ENCODE results near the gene BAZ1B. TPM values are rescaled to one million over a fixed set of nuclear protein-coding genes. Genes with fewer than 3 reads are reported as not detected.

BAZ1B gene
- total and polyA plus RNA-seq, 4 donors, result 8.6 to 31.3 (median 21.5) TPM

Small RNA genes within 50 kb of the gene (small RNA-seq; reads per million reads assigned to genes)
- gene RF00019 (not detected), gene RNU6-1198P (not detected)

Other genes starting within 250 kb of the BAZ1B start
- gene NSUN5, start 213.5 kb downstream of the BAZ1B start, total RNA-seq, result 10 to 100 TPM in 1 of 2 donors, 1 to 10 TPM in 1; 9.0 to 12.4 TPM
- gene NSUN5, start 213.5 kb downstream of the BAZ1B start, polyA plus RNA-seq, result 10 to 100 TPM in 1 of 2 donors, 1 to 10 TPM in 1; 7.2 to 11.7 TPM
- under 1 TPM; 0.14 to 0.17 TPM for gene TRIM50, start 194.2 kb downstream of the BAZ1B start, total RNA-seq
- gene TRIM50, start 194.2 kb downstream of the BAZ1B start, polyA plus RNA-seq, result 1 to 10 TPM in 1 of 2 donors, under 1 TPM in 1; 0.14 to 1.4 TPM
- gene FKBP6, start 194.1 kb downstream of the BAZ1B start, total RNA-seq, result not detected
- not detected for gene FKBP6, start 194.1 kb downstream of the BAZ1B start, polyA plus RNA-seq
- gene FZD9, start 88.5 kb downstream of the BAZ1B start, total RNA-seq, result under 1 TPM; 0.33 to 0.56 TPM
- under 1 TPM; 0.11 to 0.18 TPM for gene FZD9, start 88.5 kb downstream of the BAZ1B start, polyA plus RNA-seq
- 10 to 100 TPM; 13.2 to 15.5 TPM for gene BCL7B, start 35.4 kb upstream of the BAZ1B start, total RNA-seq
- 10 to 100 TPM; 27.0 to 27.5 TPM for gene BCL7B, start 35.4 kb upstream of the BAZ1B start, polyA plus RNA-seq
- gene TBL2, start 56.3 kb upstream of the BAZ1B start, total RNA-seq, result 10 to 100 TPM; 16.5 to 36.6 TPM
- 10 to 100 TPM; 10.9 to 21.5 TPM for gene TBL2, start 56.3 kb upstream of the BAZ1B start, polyA plus RNA-seq
- 100 to 1,000 TPM in 1 of 2 donors, 10 to 100 TPM in 1; 50.3 to 384 TPM for gene MLXIPL, start 102.2 kb upstream of the BAZ1B start, total RNA-seq
- 100 to 1,000 TPM; 148 to 316 TPM for gene MLXIPL, start 102.2 kb upstream of the BAZ1B start, polyA plus RNA-seq
- 1 to 10 TPM in 1 of 2 donors, under 1 TPM in 1; 0.98 to 3.3 TPM for gene VPS37D, start 145.5 kb upstream of the BAZ1B start, total RNA-seq
- 1 to 10 TPM in 1 of 2 donors, under 1 TPM in 1; 0.38 to 1.6 TPM for gene VPS37D, start 145.5 kb upstream of the BAZ1B start, polyA plus RNA-seq
- 1 to 10 TPM; 2.1 to 2.3 TPM for gene DNAJC30, start 161.2 kb upstream of the BAZ1B start, total RNA-seq
- gene DNAJC30, start 161.2 kb upstream of the BAZ1B start, polyA plus RNA-seq, result 1 to 10 TPM; 7.4 to 8.7 TPM
- 10 to 100 TPM; 19.1 to 33.4 TPM for gene BUD23, start 161.3 kb upstream of the BAZ1B start, total RNA-seq
- 10 to 100 TPM; 42.2 to 52.6 TPM for gene BUD23, start 161.3 kb upstream of the BAZ1B start, polyA plus RNA-seq
- gene STX1A, start 197.4 kb upstream of the BAZ1B start, total RNA-seq, result 1 to 10 TPM in 1 of 2 donors, under 1 TPM in 1; 0.79 to 1.9 TPM
- 1 to 10 TPM in 1 of 2 donors, under 1 TPM in 1; 0.49 to 1.4 TPM for gene STX1A, start 197.4 kb upstream of the BAZ1B start, polyA plus RNA-seq
- gene ABHD11, start 216.5 kb upstream of the BAZ1B start, total RNA-seq, result 1 to 10 TPM; 5.1 to 5.9 TPM
- 1 to 10 TPM; 7.4 to 7.6 TPM for gene ABHD11, start 216.5 kb upstream of the BAZ1B start, polyA plus RNA-seq
- 10 to 100 TPM in 1 of 2 donors, 1 to 10 TPM in 1; 3.6 to 21.1 TPM for gene CLDN3, start 248.0 kb upstream of the BAZ1B start, total RNA-seq
- 10 to 100 TPM; 24.7 to 43.0 TPM for gene CLDN3, start 248.0 kb upstream of the BAZ1B start, polyA plus RNA-seq

All from liver (tissue), 5 donors.